CD4-positive, alpha-beta T cell treated with Interleukin-10 for 1 hour (primary cell): ENCODE measurements around the gene HTT-AS.

Experiments
- DNase-seq: peaks from one replicate; pipeline ENCODE4 v3.0.0-alpha.2; 2020

HTT-AS gene

DNA sequence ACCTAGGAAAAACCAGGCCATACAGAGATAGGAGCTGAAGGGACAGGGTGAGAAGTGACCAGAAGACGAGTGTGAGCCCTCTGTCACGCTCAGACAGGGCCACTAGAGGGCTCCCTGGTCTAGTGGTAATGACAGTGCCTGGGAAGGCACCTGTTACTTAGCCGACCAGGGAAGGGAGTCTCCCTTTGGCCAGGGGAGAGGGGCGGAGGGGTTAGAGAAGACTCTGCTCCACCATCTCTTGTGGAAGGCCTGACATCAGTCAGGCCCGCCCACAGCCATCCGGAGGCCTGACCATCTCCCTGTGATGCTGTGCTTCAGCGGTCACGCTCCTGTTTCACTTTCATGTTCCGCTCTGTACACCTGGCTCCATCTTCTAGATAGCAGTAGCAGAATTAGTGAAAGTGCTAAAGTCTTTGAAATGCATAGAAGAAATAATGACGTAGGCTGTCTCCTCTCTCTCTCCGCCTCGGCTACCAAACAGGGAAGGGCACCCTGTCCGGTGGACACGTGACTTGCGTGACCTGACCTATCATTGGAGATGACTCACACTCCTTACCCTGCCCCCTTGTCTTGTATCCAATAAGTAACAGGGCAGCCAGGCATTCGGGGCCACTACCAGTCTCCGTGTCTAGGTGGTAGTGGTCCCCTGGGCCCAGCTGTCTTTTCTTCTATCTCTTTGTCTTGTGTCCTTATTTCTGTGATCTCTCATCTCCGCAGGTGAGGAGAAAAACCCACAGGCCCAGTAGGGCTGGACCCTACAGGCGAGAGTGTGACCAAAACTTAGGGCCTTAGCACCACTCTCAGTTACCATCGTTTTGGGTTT lies 26.7 kb downstream of the HTT-AS start:
- DNase-seq, result peak; percentile 88

DNA sequence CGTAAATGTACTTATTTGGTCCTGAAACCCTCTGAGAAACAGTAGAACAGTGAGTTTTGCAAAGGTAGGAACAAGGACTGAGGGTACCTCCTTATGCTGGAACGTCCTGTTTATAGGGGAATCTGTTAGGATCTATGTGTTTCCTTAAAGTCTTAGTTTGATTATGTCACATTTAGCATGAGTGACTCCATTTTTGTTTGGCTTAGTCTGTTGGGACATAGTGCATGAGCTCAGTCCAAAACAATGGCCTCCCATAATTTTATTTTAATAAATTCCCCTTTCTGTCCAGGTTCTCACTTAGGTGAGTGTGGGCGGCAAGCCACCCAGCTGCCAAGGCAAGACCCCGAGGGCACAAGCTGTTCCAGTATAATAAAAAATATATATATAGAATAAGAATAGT lies 27.7 kb downstream of the HTT-AS start:
- no peak for DNase-seq

DNA sequence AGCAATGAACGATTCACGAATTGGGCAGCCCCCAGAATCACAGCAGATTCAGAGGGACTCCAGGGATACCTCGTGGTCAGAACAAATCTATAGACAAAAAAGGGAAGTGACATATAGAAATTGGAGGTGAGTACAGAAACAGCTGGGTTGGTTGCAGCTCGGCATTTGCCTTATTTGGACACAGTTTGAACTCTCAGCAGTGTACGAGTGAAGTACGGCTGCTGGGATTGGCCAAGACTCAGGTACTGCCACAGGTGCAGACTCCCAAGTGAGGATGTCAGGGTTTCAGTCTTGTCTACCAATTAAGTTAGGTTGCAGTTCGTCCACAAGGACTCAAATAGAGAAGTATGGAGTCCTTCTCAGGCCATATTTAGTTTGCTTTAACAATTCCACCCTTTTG lies 28.2 kb downstream of the HTT-AS start:
- DNase-seq, result no peak

DNA sequence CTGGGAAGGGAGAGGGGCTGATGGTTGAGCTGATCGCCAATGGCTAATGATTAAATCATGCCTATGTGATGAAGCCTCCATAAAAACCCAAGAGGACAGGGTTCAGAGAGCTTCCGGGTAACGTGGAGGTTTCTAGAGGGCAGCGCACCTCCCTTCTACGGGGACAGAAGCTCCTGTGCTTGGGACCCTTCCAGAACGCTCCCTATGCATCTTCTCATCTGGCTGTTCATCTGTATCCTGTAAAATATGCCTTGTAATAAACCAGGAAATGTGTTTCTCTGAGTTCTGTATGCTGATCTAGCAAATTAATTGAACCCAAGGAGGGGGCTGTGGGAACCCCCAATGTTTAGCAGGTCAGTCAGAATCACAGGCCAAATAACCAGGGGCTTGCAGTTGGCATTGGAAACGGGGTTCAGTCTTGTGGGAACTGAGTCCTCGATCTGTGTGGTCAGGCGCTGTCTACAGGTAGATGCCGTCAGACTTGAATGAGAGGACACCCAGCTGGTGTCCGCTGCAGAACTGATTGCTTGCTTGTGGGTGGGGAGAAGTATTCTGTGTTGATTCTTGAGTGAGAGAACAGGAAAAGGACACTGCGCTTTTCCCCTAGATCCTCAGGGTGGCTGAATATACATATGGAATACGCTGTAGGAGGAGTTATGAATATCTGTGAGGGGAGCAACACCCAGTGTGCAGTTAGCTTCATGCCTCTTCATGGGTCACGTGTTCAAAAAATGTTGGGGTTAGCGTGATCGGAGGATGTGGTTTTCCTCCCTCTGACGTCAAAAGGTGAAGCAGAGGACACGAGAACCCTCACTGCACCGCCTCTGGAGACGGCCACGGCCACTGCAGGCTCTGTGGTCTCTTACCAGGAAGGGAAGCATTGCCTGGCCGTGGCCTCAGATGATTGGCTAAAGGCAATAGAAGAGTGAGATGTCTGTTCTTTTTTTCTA lies 29.2 kb downstream of the HTT-AS start:
- peak; percentile 86 for DNase-seq

DNA sequence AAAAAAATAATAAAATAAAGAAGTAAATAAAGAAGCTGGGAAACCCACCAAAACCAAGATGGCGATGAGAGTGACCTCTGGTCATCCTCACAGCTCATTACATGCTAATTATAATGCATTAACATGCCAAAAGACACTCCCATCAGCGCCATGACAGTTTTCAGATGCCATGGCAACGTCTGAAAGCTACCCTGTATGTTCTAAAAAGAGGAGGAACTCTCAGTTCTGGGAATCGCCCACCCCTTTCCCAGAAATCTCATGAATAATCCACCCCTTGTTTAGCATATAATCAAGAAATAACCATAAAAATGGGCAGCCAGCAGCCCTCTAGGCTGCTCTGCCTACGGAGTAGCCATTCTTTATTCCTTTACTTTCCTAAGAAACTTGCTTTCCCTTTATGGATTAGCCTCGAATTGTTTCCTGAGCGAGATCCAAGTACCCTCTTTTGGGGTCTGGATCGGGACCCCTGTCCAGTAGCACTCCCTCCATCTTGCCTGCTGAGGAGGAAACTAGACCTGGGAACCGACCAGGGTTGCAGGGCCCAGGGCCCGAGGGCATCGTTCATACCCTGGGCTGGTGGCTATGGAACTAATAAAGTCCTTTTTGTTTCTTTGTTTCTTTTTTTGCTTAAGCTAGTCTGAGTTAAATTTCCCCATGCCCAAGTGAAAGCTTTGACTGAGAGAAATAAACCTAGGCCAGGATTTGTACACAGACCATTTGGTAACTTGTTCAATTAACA lies 30.9 kb downstream of the HTT-AS start:
- DNase-seq, result no peak

DNA sequence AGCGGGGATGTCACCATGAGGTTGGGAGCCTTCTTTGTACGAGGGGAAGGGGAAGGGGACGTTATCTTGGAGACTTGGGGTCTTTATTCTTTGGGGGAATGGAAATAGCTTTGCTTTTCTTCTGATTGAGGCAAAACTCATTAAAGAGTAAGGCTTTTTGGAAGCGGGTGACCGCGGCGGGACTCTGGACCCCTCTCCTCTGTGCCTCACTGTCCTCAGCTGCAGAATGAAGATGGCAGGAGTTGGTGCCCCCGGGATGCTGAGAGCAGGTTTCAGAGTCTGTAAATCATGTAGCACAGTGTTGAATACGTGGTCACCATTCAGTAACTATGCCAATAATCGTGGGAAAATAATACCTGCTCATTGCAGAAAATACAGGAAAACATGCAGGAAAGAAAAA lies 32.1 kb downstream of the HTT-AS start:
- no peak for DNase-seq

DNA sequence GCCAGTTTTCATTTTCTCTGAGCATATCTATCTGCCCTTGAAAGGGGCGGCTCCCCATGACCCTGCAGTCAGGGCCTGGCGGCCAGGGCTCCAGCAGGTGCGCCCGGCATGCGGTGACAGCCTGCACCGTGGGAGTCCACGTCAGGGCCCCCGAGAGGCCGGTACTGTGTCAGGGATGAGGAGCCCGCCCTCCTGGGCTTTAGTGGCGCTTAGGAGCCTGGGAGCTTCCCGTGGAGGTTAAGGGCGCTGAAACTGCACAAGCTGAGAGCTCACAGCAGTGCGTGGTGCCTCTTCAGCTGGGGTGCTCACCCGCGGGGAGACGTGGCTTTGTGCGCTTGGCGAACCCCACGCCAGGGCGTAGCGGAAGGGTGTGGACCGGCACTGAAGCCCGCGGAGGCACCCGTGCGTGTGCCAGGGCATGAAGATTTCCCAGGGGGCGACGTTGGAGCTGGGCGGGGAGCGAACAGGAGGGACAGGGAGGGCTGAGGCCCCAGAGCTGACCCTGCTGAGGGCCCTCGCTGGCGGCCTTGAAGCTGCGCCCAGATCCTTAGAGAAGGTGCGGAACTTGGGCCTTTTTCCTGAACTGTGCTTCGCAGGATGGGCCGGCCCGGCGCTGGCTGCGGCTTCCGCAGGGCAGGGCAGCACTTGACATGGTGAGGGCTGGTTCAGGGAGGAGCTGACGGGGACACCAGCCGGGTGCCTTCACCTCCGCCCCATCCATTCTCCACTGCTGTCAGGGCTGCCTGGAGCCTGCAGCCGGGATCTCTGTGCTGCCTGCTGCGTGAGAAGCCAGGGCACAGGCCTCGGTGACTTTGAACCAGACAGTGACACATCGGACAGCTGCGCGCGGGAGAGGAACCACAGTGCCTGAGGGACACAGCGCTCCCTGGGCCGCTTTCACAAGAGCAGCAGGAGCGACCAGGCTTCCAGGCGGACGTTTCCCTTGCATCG lies 32.9 kb downstream of the HTT-AS start:
- DNase-seq, result peak; percentile 46

DNA sequence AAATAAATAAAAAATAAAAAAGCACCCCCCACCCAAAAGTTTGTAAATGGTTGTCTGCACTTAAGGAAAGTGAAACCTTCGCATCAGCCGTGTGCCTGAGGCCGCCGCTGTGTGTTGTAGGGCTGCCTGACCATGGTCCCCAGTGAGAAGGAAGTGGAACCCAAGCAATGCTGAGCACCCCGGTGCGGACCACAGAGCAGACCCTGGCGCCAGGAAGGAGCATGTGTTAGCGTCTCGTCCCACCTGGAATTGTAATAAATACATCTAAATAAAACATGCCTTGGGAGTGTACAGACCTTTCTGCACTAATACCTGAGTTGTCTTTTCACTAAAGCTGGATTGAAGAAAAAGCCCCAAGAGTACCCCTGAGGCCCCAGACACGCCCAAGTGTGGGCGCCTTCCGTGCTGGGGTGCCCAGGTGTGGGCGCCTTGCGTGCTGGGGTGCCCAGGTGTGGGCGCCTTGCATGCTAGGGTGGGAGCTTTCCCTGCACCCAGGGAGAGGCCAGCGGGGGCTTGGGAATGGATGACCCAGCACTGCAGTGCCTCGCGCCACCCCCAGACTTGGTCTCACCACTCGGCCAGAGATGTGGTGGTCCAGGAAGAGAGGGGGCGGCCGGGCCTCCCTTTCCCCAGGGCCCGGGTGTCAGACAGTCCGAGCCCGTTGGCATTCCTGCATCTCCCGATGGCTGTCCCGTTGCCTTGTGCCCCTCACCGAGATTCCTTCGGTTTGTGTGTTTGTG lies 33.7 kb downstream of the HTT-AS start:
- DNase-seq, result no peak

DNA sequence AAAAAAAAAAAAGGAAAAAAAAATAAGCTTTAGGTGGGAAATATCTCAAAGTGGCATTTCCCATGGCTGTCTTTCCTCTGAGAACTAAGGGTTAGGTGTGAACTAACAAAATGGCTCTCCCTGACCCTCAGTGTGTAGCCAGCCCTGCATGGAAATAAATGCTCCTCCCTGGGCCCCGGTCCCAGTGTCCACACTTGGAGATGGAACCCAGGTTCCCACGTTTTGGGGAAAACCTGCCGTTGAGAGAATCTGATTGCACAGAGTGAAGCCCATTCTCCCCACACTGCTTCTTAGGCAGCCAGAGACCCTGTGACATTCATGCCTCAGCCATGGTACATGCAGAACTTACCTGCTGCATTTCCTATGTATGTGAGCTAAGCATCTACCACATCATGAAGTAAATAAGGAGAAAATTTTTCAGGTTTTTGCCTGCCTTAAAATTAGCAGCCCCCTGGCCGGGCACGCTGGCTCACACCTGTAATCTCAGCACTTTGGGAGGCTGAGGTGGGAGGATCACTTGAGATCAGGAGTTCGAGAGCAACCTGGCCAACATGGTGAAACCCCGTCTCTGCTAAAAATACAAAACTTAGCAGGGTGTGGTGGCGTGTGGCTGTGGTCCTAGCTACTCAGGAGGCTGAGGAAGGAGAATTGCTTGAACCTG lies 34.5 kb downstream of the HTT-AS start:
- DNase-seq, result no peak

DNA sequence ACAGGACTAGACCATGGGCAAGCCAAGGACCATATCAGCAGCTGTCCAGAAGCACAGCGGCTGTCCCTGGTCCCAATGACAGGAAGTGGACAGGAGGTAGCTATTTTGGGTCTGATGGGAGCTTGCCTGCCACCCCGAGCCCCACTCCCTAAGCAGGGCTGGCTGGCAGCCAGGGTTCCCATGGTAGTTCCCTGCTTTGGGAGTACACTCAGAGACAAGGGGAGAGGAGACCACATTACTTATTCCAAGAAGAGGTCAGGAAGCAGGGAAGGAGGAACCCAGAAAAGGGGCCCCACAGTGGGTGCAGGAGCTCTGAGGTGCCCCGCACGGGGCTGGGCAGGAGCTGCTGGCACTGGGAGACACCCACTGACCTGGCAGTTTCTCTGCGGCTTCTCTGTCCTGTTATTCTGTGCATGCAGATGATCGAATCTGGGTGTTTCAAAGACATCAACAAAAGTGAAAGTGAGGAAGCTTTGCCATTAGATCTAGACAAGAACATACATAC lies 36.3 kb downstream of the HTT-AS start:
- peak; percentile 22 for DNase-seq

DNA sequence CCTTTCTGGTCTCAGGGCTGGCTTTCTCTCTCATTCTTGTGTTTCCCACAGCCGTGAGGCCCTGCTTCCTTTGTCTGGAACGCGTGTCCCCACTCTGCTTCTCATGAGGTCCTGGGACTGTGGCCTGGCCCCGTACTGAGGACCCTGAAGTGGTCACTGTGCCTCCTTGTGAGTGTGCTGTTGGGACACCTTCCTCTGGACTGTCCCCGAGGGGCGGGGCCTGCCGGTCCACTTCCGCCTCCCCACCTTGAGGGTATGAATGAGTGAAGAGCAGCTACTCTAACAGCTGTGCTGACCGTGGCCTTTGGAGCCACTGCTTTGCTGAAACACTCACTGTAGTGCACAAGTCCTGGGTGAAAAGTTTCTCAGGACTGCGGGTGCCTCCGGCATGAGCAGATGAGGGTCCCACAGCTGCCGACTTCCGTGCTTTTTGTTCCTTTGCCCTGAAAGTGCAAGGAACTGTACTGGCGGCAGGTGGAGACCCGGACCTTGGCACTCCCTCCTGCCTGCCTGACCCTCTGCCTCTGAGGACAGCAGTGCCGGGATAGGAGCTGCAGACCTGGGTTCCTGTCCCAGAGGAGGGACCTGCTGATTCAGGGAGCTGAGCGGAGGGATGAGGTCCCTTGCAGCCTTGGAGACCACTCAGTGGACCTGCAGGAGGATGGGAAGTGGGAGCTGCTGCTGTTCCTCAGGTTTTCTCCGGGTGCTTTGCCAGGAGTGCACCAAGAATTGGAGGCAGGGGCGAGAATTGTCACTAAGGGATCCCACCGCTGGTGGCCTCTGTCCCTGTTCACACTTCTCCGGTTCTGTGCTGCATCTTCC lies 38.0 kb downstream of the HTT-AS start:
- no peak for DNase-seq

DNA sequence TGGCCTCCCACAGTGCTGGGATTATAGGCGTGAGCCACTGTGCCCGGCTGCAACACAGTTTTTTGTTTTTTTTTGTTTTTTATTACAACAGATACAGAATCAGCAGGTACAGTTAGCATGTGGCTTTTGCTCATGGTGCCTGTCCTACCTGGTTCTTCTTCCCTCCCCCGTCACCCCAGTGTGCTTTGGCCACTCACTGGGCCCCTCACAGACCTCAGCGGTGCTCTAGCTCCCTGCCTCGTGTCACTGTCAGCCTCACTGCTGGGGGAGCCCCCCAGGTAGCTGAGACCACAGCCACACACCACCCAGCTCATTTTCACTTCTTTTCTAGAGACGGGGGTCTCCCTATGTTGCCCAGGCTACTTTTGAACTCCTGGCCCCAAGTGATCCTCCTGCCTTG lies 38.7 kb downstream of the HTT-AS start:
- DNase-seq, result no peak

DNA sequence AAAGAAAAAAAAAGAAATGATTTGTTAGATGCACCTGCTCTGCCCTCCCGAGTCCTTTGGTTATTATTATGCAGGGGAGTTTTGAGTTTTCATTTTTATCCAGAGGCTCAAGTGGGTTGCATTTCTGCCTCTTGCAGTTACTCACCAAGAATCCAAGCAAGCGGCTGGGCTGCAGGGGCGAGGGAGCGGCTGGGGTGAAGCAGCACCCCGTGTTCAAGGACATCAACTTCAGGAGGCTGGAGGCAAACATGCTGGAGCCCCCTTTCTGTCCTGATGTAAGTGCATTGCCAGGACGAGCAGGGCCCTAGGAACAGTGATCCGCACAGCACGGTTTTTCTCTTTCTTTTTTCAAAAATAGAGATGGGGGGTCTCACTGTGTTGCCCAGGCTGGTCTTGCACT lies 39.1 kb downstream of the HTT-AS start:
- DNase-seq, result no peak

DNA sequence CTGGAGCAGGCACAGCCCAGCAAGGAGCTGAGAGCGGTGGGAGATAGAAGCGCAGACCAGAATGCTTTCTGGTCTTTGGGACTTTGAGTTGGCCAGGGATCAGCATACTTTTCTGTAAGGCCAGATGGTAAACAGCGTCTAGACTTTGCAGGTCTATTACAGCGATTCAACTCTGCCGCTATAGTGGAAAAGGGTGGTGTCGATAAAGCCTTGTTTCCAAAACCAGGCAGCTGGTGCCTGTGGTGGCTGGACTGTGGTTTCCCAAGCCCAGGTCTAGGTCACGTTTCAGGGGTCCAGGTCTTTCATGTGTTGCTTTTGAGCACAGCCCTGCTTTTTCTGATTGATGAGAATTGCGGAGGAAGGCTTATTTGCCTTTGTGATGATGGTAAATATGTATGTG lies 40.1 kb downstream of the HTT-AS start:
- no peak for DNase-seq

DNA sequence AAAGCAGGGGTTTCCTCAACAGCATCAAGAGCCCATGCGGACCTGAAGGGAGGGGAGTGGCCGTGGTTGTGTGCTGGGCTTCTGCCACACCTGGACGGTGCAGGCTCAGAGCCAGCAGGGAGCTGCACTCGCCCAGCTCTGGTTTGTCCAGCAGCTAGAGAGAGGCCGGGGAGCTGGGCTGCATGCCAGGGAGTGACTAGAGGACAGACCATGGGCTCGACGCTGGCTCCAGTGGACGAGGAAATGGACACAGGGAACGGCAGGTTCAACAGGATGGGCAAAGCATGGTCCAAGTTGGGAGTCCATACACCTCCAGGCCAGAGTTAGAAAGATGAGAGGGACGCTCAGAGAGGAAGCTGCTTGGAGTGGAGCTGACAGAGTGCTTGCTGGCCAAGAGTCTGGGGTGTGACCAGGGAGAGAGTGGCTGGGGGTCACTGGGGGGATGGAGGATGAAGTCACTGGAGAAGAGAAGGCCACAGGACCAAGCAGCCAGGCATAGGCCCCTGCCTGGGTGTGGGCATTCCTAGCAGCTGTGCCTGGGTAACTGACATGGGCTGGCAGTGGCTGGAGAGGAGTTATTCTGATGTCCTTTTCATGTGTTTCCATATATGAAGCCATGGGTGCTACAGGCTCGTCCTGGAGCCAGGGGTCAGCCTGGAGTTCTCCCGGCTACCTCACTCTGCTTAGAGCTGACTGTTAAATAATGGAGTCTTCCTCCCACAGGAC lies 42.8 kb downstream of the HTT-AS start:
- DNase-seq, result no peak

DNA sequence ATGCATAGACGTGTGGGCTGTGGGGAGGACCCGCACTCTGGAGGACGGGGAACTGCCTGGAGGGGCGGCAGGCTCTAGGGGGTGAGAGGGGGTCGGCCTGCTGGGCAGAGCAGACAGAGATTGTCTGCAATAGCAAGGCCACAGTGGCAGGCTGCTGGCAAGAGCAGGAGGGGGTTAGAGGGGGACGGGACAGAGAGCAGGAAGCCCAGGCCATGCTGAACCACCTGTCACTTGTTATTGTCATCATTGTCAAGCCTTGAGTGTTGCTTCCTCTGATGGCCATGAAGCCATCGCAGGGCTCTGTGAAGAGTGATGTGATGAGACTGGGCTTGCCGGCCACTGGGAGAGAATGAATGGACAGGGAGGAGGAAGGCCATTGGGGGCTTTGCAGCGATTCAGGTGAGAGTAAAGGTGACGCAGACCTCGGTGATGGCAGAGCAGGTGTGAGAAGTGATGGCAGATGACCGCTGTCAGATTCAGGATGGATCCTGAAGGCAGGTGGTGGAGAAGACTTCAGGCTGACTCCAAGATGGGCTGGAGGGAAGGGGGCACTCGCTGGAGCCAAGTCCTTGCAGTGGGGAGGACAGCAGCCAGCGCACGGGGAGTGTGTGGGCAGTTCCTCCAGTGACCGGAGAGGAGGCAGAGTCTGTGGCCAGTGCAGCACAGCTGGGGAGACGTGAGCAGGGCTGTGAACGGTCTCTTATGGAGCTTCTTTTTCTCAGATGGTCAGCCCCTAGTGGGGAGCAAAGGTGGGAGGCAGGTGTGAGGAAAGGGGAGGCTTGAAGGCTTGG lies 43.6 kb downstream of the HTT-AS start:
- DNase-seq, result no peak

DNA sequence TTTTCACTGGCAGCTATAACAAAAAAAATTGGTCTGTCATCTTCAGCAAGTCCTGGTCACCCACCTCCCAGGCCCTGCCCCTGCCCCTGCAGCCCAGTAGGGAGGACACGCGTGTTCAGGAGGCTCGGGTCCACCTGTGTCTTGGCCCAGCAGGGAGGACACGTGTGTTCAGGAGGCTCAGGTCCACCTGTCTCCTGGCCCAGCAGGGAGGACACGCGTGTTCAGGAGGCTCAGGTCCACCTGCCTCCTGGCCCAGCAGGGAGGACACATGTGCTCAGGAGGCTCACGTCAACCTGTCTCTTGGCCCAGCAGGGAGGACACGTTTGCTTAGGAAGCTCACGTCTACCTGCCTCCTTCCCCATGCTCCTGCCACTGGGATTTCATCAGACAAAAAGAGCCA lies 44.9 kb downstream of the HTT-AS start:
- no peak for DNase-seq

DNA sequence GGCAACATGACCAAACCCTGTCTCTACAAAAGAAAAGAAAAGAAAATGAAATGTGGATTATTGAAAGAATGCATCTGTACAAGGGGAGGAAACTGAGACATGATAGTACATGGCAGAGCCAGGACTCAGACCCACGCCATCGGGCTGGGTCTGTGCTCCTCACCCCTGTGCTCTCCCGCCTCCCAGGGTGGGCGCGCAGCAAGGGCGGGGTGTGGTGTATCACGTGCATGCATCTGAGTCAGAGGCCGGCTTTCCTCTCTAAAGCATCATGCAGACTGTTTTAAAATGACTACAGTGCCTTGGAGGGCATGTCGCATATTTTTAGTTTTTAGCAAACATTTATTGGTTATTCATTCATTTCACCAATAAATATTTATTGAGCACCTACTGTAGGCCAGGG lies 47.8 kb downstream of the HTT-AS start:
- no peak for DNase-seq
